GM13976 (cell line): ENCODE measurements around the gene L2HGDH.
"Not testable (repeated sequence)": the region's sequence is repeated elsewhere in the genome, so short reads cannot be mapped to it uniquely, and the experiment has no call there.

Source experiments
- DNase-seq: peaks from one replicate; pipeline ENCODE4 v3.0.0; 2012; ENCODE audit warnings: low spot score
- in situ Hi-C: fragments of 300-500 bp; cut with MboI; formaldehyde crosslinking; loops from one replicate; pipeline ENCODE4 v1.12.0; 2022; ENCODE audit warnings: low sequenced_read_pairs, mixed read lengths, inconsistent platforms; ENCODE audit not compliant: unreplicated experiment
- TF ChIP-seq, protein P1 (sequence below): IDR thresholded peaks from 2 replicates; pipeline ENCODE4 v1.5.1; 2012; ENCODE audit warnings: borderline replicate concordance, mild to moderate bottlenecking; ENCODE audit not compliant: insufficient read depth; ENCODE audit errors: extremely low read depth, missing control alignments, control extremely low read depth

Gene L2HGDH

DNA sequence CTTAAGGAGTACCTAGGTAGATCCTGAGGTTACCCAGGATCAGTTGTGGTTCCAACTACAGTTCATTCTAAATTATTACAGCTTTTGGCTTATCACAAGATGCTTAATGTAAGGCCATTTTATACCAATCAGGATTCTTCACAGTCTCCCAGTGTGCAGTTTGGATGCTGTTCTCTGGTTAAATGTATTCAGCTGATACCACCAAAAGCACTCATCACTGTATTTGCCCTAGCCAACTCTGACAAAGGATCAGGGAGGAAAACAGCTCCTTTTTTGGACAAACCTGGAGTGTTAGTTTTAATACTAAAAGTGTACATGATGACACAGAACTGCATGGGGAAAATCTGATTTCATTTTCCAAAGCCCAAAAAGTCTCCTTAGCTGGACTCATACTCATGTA, 19.6 kb upstream of the L2HGDH start:
- in situ Hi-C loops, result no loop called here
- TF ChIP-seq, protein P1, sequence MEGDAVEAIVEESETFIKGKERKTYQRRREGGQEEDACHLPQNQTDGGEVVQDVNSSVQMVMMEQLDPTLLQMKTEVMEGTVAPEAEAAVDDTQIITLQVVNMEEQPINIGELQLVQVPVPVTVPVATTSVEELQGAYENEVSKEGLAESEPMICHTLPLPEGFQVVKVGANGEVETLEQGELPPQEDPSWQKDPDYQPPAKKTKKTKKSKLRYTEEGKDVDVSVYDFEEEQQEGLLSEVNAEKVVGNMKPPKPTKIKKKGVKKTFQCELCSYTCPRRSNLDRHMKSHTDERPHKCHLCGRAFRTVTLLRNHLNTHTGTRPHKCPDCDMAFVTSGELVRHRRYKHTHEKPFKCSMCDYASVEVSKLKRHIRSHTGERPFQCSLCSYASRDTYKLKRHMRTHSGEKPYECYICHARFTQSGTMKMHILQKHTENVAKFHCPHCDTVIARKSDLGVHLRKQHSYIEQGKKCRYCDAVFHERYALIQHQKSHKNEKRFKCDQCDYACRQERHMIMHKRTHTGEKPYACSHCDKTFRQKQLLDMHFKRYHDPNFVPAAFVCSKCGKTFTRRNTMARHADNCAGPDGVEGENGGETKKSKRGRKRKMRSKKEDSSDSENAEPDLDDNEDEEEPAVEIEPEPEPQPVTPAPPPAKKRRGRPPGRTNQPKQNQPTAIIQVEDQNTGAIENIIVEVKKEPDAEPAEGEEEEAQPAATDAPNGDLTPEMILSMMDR, result no peak
- DNase-seq, result no peak

DNA sequence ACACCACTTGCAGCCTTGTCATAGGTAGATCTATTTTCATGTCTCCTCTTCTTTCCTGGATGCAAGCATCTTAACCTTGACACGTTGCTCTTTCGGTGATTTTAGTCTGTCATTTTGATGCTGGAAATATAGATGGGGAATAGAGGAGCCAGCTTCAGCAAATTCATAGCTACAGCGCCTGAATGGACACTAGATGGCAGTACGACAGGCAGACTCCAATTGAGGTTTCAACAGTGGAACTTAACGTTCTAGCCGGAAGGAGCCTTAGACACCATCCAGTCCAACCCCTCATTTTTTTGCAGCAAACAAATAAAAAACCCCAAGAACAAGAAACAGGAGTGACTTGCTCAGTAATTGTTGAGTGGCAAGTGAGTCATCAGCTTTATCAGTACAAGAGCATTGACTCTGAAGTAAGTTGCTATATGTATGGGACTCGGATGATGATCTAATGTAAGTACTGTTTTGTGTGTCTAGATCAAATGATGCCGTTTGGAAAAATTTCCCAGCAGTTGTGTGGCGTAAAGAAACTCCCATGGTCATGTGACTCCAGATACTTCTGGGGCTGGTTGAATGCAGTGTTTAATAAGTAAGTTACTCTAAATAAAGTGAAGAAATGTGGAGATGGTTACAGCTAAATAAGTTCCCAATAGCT, 9.1 kb upstream of the L2HGDH start:
- in situ Hi-C loops, result no loop called here
- TF ChIP-seq, protein P1, result peak; percentile 74
- peak; percentile 77 for DNase-seq

DNA sequence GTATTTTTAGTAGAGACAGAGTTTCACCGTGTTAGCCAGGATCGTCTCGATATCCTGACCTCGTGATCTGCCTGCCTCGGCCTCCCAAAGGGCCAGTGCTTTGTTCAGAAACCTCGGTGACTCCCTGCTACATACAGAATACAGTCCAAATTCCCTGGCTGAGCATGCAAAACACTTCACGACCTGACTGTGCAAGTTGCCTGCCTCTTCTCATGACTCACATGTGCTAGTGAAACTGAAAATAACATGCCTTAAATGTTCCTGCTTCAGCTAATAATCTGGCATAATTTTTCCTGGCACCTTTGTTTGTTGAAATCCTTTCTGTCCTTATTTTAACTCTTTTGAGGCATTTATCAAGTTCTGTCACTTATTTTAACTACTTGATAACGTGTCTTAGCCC, 8.3 kb upstream of the L2HGDH start:
- DNase-seq, result no peak
- TF ChIP-seq, protein P1, result no peak
- in situ Hi-C loops, result no loop called here

DNA sequence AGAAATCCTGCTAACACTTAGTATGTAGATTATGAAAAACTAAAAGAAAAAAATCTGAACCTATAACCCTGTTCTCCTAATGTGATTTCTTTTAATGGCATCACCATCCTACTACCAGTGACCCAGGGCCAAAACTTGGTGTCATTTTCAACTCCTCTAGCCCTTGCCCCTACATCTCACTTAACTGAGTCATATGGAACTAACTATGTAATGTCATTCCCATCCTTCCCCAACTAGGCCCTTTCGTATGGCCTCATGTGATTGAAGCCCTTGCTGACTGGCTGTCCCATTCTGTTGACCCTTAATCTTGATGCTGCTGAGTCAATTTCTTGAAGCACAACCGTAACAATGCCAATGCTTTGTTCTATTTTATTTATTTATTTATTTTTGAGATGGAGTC, 7.7 kb upstream of the L2HGDH start:
- no peak for DNase-seq
- in situ Hi-C loops, result no loop called here
- TF ChIP-seq, protein P1, result no peak

DNA sequence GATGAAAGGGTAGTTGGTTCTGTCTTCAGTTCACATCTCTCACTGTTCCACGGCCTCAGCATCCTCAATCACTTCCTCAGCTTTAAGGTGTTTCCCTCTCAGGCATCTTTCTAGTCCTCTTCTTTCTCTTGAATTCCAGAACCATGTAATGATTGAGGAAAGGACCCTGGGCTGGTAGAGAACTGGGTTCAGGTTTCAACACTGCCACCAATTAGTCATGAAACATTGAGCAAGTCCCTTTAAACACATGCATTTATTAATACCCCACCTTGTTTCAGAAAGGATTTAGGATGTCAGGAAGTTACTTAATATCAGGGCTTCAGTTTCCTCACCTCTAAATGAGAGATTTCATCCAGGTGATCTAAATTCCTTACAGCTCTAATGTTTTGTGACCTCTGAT, 7.3 kb upstream of the L2HGDH start:
- in situ Hi-C loops, result no loop called here
- TF ChIP-seq, protein P1, result no peak
- DNase-seq, result no peak

DNA sequence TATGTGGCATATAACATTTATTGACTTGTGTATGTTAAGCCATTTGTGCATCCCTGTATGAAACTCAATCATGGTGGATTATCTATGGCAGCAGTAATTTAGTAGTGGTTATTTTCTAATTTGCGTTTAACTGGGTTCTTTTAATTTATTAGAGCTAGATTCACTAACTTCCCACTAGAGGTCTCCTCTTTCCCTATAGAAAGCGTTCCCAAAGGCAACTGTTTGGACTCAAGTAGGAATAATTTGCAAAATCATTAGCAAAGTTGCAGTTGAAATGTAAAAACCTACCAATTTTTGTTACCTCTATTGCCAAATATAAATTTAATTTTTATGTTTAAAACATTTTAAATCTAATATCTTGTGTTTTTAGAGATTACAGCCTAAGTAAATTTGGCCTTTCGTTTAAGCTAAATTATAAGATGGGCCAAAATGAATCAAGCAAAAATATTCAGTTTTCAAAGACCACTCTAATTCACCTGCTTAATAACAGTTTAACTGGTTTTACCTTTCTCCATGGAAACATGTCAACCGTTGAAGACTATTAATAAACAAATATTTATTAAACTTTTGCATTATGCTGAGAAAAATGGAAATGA, 6.1 kb upstream of the L2HGDH start:
- in situ Hi-C loops, result no loop called here
- no peak for DNase-seq
- TF ChIP-seq, protein P1, result peak; percentile 45

DNA sequence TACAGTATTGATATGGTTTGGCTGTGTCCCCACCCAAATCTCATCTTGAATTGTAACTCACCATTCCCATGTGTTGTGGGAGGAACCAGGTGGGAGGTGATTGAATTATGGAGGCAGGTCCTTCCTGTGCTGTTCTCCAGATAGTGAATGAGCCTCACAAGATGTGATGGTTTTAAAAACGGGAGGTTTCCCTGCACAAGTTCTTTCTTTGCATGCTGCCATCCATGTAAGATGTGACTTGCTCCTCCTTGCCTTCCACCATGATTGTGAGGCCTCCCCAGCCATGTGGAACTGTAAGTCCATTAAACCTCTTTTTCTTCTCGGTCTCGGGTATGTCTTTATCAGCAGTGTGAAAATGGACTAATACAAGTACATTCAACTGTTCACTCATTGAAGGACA, 2.1 kb upstream of the L2HGDH start:
- DNase-seq, in situ Hi-C loops: not testable (repeated sequence)
